ENCODE data around the gene CRISPLD2. TPM values are rescaled to one million over a fixed set of nuclear protein-coding genes. Genes with fewer than 3 reads are reported as not detected.
"Not testable (repeated sequence)": the region's sequence is repeated elsewhere in the genome, so short reads cannot be mapped to it uniquely, and the experiment has no call there.

Gene CRISPLD2
- total RNA-seq, 1 donor = 44.0 TPM

- H3K4me3 ChIP-seq (ENCODE audit: low read depth, low read length) = no peak overlapping the region
- peak; percentile 31 for DNase-seq (ENCODE audit: low read depth)
- TF ChIP-seq, protein P1, sequence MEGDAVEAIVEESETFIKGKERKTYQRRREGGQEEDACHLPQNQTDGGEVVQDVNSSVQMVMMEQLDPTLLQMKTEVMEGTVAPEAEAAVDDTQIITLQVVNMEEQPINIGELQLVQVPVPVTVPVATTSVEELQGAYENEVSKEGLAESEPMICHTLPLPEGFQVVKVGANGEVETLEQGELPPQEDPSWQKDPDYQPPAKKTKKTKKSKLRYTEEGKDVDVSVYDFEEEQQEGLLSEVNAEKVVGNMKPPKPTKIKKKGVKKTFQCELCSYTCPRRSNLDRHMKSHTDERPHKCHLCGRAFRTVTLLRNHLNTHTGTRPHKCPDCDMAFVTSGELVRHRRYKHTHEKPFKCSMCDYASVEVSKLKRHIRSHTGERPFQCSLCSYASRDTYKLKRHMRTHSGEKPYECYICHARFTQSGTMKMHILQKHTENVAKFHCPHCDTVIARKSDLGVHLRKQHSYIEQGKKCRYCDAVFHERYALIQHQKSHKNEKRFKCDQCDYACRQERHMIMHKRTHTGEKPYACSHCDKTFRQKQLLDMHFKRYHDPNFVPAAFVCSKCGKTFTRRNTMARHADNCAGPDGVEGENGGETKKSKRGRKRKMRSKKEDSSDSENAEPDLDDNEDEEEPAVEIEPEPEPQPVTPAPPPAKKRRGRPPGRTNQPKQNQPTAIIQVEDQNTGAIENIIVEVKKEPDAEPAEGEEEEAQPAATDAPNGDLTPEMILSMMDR (IDR thresholded peaks at IDR 0.05; ENCODE audit: insufficient read depth, low read depth, low read length) = no peak
Measured at GRCh38 chr16:84830765-84831384, 11.1 kb downstream of the CRISPLD2 start.

DNA sequence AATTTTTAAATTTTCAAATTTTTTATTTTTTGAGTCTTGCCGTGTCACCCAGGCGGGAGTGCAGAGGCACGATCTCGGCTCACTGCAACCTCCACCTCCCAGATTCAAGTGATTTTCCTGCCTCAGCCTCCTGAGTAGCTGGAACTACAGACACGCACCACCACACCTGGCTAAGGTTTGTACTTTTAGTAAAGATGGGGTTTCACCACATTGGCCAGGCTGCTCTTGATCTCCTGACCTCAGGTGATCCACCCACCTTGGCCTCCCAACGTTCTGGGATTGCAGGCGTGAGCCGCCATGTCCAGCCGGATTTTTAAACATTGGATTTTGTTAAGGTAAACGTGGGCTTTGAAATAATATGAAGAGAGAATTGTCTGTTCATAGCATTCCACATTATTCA lies 11.9 kb downstream of the CRISPLD2 start:
- not testable (repeated sequence) for H3K4me3 ChIP-seq (ENCODE audit: low read depth, low read length); DNase-seq (ENCODE audit: low read depth)

DNA sequence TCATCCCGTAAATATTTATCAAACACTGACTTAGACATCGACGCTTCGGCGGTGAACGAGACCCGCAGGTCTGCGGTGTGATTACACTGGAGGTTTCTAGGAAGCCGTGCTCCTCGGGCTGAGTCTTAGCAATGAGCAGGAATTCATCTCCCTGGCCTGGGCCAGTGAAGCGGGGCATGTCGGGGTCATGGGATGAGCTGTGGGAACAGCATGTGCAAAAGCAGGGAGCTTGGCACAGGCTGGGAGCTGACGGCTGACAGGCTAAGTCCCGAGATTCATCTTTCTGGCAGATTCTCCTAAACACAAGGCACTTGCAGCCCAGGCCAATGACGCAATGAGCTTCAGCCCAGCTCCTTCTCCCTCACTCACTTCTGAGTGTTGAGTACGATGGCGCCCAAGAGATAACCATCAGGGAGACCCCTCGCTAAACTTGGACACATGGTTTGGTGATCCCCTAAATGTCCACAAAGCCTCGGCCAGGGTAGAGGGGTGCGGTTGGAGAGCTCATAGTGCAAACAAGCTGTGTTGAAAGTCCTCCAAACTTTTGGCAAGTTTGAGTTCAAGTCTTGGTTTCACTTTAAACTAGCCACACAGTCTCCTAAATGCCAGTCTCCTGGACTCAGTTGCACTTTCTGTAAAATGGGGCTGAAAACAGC lies 12.8 kb downstream of the CRISPLD2 start:
- TF ChIP-seq, protein P1 (IDR thresholded peaks at IDR 0.05; ENCODE audit: insufficient read depth, low read depth, low read length) = no peak
- H3K4me3 ChIP-seq (ENCODE audit: low read depth, low read length) = peak overlapping the region; percentile 47
- peak; percentile 100 for DNase-seq (ENCODE audit: low read depth)

DNA sequence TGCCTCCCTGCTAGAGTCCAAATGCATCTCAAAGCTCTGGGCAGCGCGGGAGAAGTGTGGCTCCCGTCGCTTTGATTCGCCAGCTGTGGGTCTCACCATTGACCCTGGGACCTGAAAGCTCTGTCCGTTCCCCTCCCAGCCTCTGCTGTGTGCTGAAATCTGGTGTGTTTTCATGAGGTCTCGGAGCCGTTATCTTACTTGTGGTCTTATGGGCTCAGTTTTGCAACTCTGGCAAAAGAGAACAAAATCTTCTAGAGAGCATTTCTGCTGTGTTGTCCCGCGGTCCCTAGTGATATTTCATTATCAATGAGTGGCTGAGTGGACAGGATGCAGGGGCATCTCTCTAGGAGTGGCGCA lies 13.3 kb downstream of the CRISPLD2 start:
- TF ChIP-seq, protein P1 (IDR thresholded peaks at IDR 0.05; ENCODE audit: insufficient read depth, low read depth, low read length) = no peak
- peak overlapping the region; percentile 47 for H3K4me3 ChIP-seq (ENCODE audit: low read depth, low read length)
- peak; percentile 95 for DNase-seq (ENCODE audit: low read depth)

GRCh38 chr16:84833542-84834402 lies 14.0 kb downstream of the CRISPLD2 start:
- no peak overlapping the region for H3K4me3 ChIP-seq (ENCODE audit: low read depth, low read length)
- peak; percentile 16 for DNase-seq (ENCODE audit: low read depth)
- TF ChIP-seq, protein P1 (IDR thresholded peaks at IDR 0.05; ENCODE audit: insufficient read depth, low read depth, low read length) = no peak

GRCh38 chr16:84834403-84834772 lies 14.6 kb downstream of the CRISPLD2 start:
- H3K4me3 ChIP-seq (ENCODE audit: low read depth, low read length) = no peak overlapping the region
- peak; percentile 78 for DNase-seq (ENCODE audit: low read depth)
- TF ChIP-seq, protein P1 (IDR thresholded peaks at IDR 0.05; ENCODE audit: insufficient read depth, low read depth, low read length) = no peak

DNA sequence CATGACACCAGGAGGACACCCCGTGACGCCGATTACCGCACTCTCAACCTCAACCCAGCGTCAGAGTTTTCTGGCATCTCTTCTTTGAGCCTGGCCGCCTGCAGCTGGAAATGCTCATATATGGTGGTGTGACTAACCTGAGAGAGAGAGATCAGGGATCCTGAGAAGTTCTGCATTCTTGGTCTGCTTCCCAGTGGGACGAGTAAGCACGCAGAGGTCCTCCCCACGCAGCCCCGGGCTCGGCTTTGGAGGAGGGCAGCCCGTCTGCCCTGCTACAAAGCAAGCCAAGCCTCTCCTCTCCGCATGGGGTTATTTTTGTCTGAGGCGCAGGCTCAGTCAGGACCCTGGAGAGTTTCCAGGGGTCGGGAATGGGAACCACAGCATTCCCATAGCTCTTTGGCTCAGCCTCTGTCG lies 16.5 kb downstream of the CRISPLD2 start:
- no peak overlapping the region for H3K4me3 ChIP-seq (ENCODE audit: low read depth, low read length)
- TF ChIP-seq, protein P1 (IDR thresholded peaks at IDR 0.05; ENCODE audit: insufficient read depth, low read depth, low read length) = no peak
- DNase-seq (ENCODE audit: low read depth) = peak; percentile 100
